Amniotic epithelial cell (primary cell): ENCODE data around the gene PPP2R5A.
"Not testable (repeated sequence)": the region's sequence is repeated elsewhere in the genome, so short reads cannot be mapped to it uniquely, and the experiment has no call there.

Experiments
- DNase-seq: peaks from one replicate; pipeline ENCODE4 v3.0.0-alpha.2; 2010; ENCODE audit warnings: low read depth

The PPP2R5A gene

DNA sequence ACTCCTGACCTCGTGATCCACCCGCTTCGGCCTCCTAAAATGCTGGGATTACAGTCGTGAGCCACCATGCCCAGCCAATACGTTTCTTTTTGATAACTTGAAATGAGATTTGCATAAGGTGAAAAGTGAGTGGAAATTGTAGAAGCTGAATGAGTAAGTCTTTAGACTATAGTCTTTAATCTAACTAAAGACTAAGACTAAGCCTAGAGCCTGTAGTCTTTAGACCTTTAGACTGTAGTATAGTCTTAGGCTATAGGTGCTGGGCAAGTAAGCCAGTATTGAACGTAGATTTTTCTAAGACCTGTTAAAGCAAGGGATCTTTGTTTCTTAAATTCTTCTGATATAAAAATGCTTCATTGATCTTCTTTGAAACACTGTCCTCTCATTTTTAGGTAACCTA is 12.1 kb downstream of the PPP2R5A start:
- DNase-seq, result no peak

- no peak for DNase-seq
Measured at GRCh38 chr1:212301580-212301979, 16.4 kb downstream of the PPP2R5A start.

GRCh38 chr1:212302745-212303383 is 17.7 kb downstream of the PPP2R5A start:
- DNase-seq, result peak; percentile 95

DNA sequence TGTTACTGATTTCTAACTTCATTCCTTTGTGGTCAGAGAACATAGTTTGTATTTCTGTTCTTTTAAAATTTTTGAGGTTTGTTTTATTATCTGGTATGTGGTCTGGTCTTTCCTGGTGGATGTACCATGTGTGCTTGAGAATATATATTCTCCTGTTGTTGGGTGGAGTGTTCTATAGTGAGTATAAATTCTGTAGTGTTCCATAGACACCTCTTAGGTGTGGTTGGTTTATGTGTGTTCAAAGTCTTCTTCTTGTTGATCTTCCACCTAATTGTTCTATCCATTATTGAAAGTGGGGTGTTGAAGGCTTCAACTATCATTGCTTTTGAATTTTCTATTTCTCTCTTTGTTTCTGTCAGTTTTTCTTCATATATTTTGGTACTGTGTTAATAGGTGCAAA is 20.1 kb downstream of the PPP2R5A start:
- DNase-seq, result no peak

DNA sequence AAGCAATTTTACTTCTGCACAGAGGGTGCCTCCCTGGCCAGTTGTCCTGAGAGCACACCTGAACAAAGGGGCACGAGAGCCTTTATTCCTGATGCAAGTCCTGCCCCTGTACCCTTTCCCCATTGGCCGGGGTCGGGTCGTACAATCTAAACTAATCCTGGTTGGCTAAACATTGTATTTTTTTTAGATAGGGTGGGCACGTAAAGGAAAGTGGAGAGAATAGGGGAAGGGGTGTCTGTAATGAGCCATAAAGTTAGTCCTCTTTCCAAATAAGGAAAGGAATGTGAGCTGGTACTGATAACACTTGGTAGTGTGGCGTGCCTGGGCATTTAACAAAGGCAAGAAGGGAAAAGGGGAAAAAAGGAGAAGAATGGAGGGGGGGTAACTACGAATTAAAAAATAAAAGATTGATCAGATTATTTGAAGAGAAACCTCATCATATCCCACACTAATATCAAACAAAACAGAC is 20.8 kb downstream of the PPP2R5A start:
- not testable (repeated sequence) for DNase-seq

DNA sequence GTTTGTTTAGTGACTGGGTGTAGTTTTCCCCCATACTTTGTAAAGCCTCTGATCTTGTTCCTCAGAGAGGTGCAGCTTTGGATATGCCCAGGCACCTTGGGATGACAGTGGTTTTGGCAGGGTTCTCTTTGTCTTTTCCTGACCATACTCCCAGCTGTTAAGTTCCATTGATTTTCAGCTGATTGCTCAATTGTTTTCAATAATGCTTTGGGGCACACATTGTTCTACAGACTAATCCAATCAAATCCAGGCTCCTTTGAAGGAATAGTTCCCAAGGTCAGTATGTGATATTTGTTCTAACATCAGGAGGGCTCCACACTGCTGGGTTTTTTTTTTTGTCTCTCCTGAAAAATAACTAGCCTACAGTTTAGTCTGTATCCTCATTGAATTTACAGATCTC is 24.8 kb downstream of the PPP2R5A start:
- no peak for DNase-seq

- DNase-seq, result no peak
Measured at GRCh38 chr1:212310383-212310782, 25.2 kb downstream of the PPP2R5A start.

DNA sequence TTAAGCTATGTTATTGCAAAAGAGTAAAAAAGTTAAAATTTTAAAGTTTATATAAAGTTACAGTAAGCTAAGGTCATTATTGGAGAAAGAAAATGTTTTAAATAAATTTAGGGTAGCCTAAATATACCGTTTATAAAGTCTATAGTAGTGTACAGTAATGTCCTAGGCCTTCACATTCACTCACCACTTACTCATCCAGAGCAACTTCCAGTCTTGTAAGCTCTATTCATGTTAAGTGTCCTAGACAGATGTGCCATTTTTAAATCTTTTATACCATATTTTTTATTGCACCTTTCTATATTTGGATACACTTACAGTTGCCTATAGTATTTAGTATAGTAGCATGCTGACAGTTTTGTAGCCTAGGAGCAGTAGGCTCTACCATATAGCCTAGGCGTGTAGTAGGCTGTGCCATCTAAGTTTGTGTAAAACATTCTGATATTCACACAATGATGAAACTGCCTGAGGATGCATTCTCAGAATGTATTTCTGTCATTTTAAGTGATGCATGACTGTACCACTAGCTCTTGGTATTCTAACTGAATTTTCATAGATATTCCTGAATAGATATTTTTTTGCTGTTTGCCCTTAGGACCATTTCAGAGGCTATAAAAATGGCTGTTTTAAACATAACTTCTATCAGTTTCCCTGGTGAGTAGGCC is 26.8 kb downstream of the PPP2R5A start:
- peak; percentile 49 for DNase-seq

DNA sequence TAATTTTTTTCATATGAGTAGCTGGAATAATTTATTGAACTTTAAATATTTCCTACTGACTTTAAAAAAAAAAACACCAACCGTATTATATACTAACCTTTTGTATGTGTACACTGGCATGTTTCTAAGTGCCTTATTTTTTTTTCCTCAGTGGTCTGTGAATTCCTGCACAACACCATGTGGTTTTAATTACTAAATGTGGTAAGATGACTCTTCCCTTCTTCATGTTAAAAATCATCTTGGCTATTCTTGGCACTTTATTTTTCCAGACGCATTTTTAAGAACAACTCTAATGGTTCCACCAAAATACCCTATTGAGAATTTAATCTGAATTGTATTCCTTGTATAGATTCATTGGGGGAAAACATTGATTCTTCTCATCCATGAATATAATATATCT is 28.4 kb downstream of the PPP2R5A start:
- DNase-seq, result no peak

DNA sequence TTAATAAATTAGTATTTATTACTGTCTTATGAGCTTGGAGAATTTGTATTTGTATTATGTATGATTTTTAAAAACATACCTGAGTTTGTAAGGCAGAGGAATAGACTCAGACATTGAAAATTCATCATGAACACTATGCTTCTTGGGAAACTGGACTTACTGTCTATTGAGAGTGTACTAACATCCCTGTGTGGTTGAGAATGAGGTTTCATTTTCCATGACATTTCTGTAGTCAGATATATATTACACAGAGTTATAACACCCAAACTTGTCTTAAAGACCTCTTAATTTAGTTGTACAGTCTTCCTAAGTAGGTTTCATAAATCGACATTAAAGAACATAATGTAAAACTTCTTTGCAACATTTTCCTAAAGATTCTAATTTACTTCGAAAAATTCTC is 30.0 kb downstream of the PPP2R5A start:
- DNase-seq, result no peak

GRCh38 chr1:212315907-212316306 is 30.7 kb downstream of the PPP2R5A start:
- DNase-seq, result peak; percentile 40

GRCh38 chr1:212317916-212318315 is 32.7 kb downstream of the PPP2R5A start:
- DNase-seq, result no peak

- not testable (repeated sequence) for DNase-seq
Measured at GRCh38 chr1:212321031-212321430, 35.8 kb downstream of the PPP2R5A start.

DNA sequence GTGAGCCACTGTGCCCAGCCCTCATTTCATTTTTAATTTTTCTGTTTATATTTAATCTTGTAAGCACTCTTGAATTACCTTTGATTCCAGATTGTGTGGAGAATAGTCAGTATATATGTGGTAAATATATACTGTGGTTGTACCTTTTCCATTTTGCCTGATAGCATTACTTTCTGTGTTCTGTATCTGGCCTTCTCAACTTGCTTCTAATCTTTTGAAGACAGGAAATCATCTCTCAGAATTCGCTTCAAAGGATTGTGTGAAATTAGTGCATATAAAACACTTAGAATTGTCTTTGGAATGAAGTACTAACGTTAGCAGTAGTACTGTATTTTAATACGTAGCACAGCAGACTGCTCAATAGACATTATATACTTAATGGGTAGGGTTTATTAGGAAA is 37.9 kb downstream of the PPP2R5A start:
- no peak for DNase-seq

GRCh38 chr1:212326541-212326940 is 41.3 kb downstream of the PPP2R5A start:
- no peak for DNase-seq

DNA sequence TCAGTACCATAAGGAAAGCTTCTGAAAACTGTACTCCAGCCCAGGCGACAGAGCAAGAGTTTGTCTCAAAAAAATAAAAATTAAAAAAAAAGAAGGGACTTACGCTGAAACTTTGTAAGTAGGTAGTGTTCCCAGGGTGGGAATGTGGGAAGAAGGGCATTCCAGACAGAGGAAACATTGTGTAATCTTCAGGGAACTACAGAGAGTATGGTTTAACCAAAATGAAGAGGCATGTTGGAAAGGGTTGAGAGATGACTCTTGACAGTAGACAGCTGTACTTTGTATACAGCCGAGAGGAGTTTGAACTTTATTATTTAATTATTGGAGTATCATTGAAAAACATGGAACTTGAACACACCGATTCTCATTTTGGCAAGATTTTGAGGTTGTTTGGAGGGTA is 43.0 kb downstream of the PPP2R5A start:
- no peak for DNase-seq

DNA sequence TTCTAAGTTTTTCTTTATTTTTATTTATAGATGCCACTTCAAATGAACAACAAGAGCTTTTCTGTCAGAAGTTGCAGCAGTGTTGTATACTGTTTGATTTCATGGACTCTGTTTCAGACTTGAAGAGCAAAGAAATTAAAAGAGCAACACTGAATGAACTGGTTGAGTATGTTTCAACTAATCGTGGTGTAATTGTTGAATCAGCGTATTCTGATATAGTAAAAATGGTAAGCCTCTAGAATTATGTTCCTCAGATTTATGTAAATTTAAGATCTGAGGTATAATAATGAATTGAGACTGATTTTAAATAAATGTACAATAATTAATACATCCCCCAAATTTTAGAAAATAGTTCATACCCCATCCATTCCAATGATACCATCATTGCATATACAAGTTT is 43.9 kb downstream of the PPP2R5A start:
- DNase-seq, result no peak

DNA sequence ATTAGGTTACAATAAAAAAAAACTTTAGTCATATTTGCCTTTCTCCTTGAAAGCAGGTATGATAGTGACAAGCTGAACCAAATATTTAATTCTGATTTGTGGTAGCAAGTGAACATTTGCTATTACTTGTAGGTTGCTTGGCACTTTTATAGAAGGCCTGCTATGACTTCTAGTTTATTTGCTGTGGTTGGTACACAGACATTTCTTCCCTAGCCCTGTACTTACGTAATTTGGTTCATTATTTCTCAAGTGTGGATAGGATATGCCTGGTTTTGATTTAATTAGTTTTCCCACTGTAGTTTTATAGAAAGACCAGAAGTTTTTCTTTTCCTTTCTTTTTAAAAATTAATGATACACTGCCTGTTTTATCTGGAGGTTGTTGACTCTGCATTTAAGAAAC is 55.9 kb downstream of the PPP2R5A start:
- DNase-seq, result peak; percentile 17

GRCh38 chr1:212344905-212345304 is 59.7 kb downstream of the PPP2R5A start:
- no peak for DNase-seq

- DNase-seq, result peak; percentile 18
Measured at GRCh38 chr1:212346601-212347000, 61.4 kb downstream of the PPP2R5A start.

GRCh38 chr1:212351588-212352362 is 66.6 kb downstream of the PPP2R5A start:
- DNase-seq, result no peak

- no peak for DNase-seq
Measured at GRCh38 chr1:212353181-212353580, 68.0 kb downstream of the PPP2R5A start.

- no peak for DNase-seq
Measured at GRCh38 chr1:212354464-212354863, 69.3 kb downstream of the PPP2R5A start.
